ENCODE data around the gene WAS.

GRCh38 chrX:48696301-48696908 lies 12.8 kb downstream of the WAS start, which contains the start of gene SUV39H1:
- TF ChIP-seq EZH2 (IDR thresholded peaks at IDR 0.05), result no peak
- peak; percentile 66; the same call in 1 of the 2 replicates for TF ChIP-seq POLR2AphosphoS5 (IDR thresholded peaks at IDR 0.05; ENCODE audit: borderline replicate concordance, low read depth, low read length)
- no peak for TF ChIP-seq FOXP2 (optimal IDR thresholded peaks at IDR 0.05; ENCODE audit: control extremely low read depth, extremely low read length, insufficient read depth)
